GM21526 (cell line): ENCODE measurements around the gene ETNPPL.

Source experiments
- ATAC-seq: cut with Tn5 transposase; IDR thresholded peaks from one replicate; pipeline ENCODE4 v1.9.1; 2021; ENCODE audit warnings: moderate library complexity; ENCODE audit not compliant: unreplicated experiment, low FRiP score

Gene ETNPPL

GRCh38 chr4:108762559-108763225 is at the start of gene ETNPPL:
Gene ETNPPL (minus strand): TSS chr4:108763053. CDS start chr4:108762898, 155 bp downstream.
- peak; percentile 58 for ATAC-seq

- no peak for ATAC-seq
These were observed 48.6 kb upstream of the ETNPPL start for GRCh38 chr4:108811486-108811885.

GRCh38 chr4:108810087-108810486 is 47.2 kb upstream of the ETNPPL start:
- ATAC-seq, result no peak

GRCh38 chr4:108804648-108805273 is 41.9 kb upstream of the ETNPPL start:
- ATAC-seq, result no peak

GRCh38 chr4:108799306-108799705 is 36.5 kb upstream of the ETNPPL start:
- no peak for ATAC-seq

GRCh38 chr4:108796173-108796572 is 33.3 kb upstream of the ETNPPL start:
- ATAC-seq, result no peak

- no peak for ATAC-seq
These were observed 32.9 kb upstream of the ETNPPL start for GRCh38 chr4:108795733-108796132.

GRCh38 chr4:108794136-108794535 is 31.3 kb upstream of the ETNPPL start:
- ATAC-seq, result no peak

GRCh38 chr4:108793415-108793814 is 30.6 kb upstream of the ETNPPL start:
- no peak for ATAC-seq

- ATAC-seq, result no peak
These were observed 25.9 kb upstream of the ETNPPL start for GRCh38 chr4:108788731-108789130.

- ATAC-seq, result no peak
These were observed 24.9 kb upstream of the ETNPPL start for GRCh38 chr4:108787724-108788123.

GRCh38 chr4:108787106-108787505 is 24.3 kb upstream of the ETNPPL start:
- no peak for ATAC-seq

GRCh38 chr4:108786351-108786750 is 23.5 kb upstream of the ETNPPL start:
- ATAC-seq, result no peak

- ATAC-seq, result no peak
These were observed 21.0 kb upstream of the ETNPPL start for GRCh38 chr4:108783665-108784463.

- ATAC-seq, result no peak
These were observed 17.1 kb upstream of the ETNPPL start for GRCh38 chr4:108779958-108780357.

- ATAC-seq, result no peak
These were observed 14.5 kb upstream of the ETNPPL start for GRCh38 chr4:108777388-108777787.

GRCh38 chr4:108775921-108776320 is 13.1 kb upstream of the ETNPPL start:
- ATAC-seq, result no peak

GRCh38 chr4:108774809-108775530 is 12.1 kb upstream of the ETNPPL start:
- no peak for ATAC-seq

GRCh38 chr4:108772402-108772801 is 9.5 kb upstream of the ETNPPL start:
- no peak for ATAC-seq

GRCh38 chr4:108766058-108766457 is 3.2 kb upstream of the ETNPPL start:
- ATAC-seq, result no peak

GRCh38 chr4:108763986-108764385 is 1.1 kb upstream of the ETNPPL start:
- no peak for ATAC-seq
